HepG2 (cell line): ENCODE measurements around the gene CMTM4. TPM values are rescaled to one million over a fixed set of nuclear protein-coding genes. Genes with fewer than 3 reads are reported as not detected.

Source experiments
- ATAC-seq: fragments of 200-7000 bp; cut with Tn5 transposase; 3 replicates; pipeline ENCODE4 v1.9.1; 2020; ENCODE audit warnings: mild to moderate bottlenecking, moderate library complexity
- BruUV-seq: library from RNA; stranded (reverse); fragments of 400-500 nt; replicated peaks from 2 replicates; lab custom pipeline; 2021; lab: Mats Ljungman, UMichigan
- CTCF ChIA-PET: fragments of 300-600 bp; formaldehyde crosslinking; extraction: SDS; loops from one replicate; lab custom pipeline; 2021; ENCODE audit warnings: low total read pairs, inconsistent platforms, low intra/inter-chr PET ratio; lab: Yijun Ruan, JAX
- POLR2A ChIA-PET: fragments of 350-600 bp; sonication (Branson Sonifier 250); formaldehyde crosslinking; loops from one replicate; lab custom pipeline; 2020; ENCODE audit warnings: antibody characterized with exemption, inconsistent platforms; lab: Yijun Ruan, JAX
- DNase-seq: peaks from one replicate; pipeline ENCODE4 v3.0.0-alpha.2; 2015; ENCODE audit warnings: low spot score
- FAIRE-seq: peaks from 3 replicates; lab custom pipeline; 2011; peaks lifted over from hg19 to GRCh38; lab: Jason Lieb, UNC
- H2AFZ ChIP-seq: one replicate; pipeline ENCODE4 v1.6.1; 2011; ENCODE audit warnings: low read length, inconsistent platforms
- H3K27ac ChIP-seq: fragments of 300-600 bp; 3 replicates; pipeline ENCODE4 v1.8.0; 2011; ENCODE audit warnings: mixed run types, mild to moderate bottlenecking, mixed read lengths, low read length, inconsistent platforms; ENCODE audit not compliant: insufficient read depth; ENCODE audit errors: extremely low read length
- H3K27me3 ChIP-seq, 2 experiments: fragments of 200-600 bp in 1 of 2; 2 replicates in 1 of 2; 3 replicates in 1 of 2; pipeline versions ENCODE4 v1.6.0 to v1.8.0; 2011; ENCODE audit warnings: low read length in 2 of 2, mild to moderate bottlenecking in 2 of 2, moderate library complexity in 2 of 2, inconsistent platforms in 1 of 2; ENCODE audit not compliant: insufficient read depth in 2 of 2, control insufficient read depth in 1 of 2
- H3K36me3 ChIP-seq, 2 experiments: fragments of 200-600 bp in 1 of 2; replicated peaks in 1 of 2; 2 replicates in 1 of 2; 3 replicates in 1 of 2; pipeline versions ENCODE4 v1.5.1 to v1.8.0; 2011; ENCODE audit warnings: low read length in 2 of 2, inconsistent platforms in 1 of 2; ENCODE audit not compliant: insufficient read depth in 2 of 2, control insufficient read depth in 1 of 2
- H3K4me1 ChIP-seq: 2 replicates; pipeline ENCODE4 v1.5.1; 2012; ENCODE audit warnings: low read length, inconsistent platforms; ENCODE audit not compliant: insufficient read depth
- H3K4me2 ChIP-seq: 2 replicates; pipeline ENCODE4 v1.6.0; 2011; ENCODE audit warnings: low read depth, low read length, inconsistent platforms
- H3K4me3 ChIP-seq, 3 experiments: fragments of 200-600 bp in 1 of 3; sonication (generic), shearing (Covaris generic) in 1 of 3; replicated peaks in 1 of 3; 2 replicates each; pipeline ENCODE4 v1.5.1; 2011 to 2016; ENCODE audit warnings: low read length in 3 of 3, inconsistent platforms in 2 of 3, low read depth in 2 of 3, mild to moderate bottlenecking in 2 of 3, control low read depth in 1 of 3, mixed read lengths in 1 of 3; ENCODE audit not compliant: insufficient read depth in 1 of 3
- H3K79me2 ChIP-seq: one replicate; pipeline ENCODE4 v1.6.1; 2011; ENCODE audit warnings: low read length, inconsistent platforms; ENCODE audit not compliant: insufficient read depth
- H3K9ac ChIP-seq: 2 replicates; pipeline ENCODE4 v1.6.0; 2011; ENCODE audit warnings: mild to moderate bottlenecking, low read depth, low read length, inconsistent platforms; ENCODE audit not compliant: insufficient read depth
- H3K9me3 ChIP-seq: 2 replicates; pipeline ENCODE4 v1.5.1; 2012; ENCODE audit warnings: mild to moderate bottlenecking, low read length
- H4K20me1 ChIP-seq: 2 replicates; pipeline ENCODE4 v1.6.0; 2011; ENCODE audit warnings: inconsistent platforms, mild to moderate bottlenecking, low read length, moderate library complexity; ENCODE audit not compliant: insufficient read depth
- ETV6 ChIP-seq: sonication (generic); formaldehyde crosslinking; conservative IDR thresholded peaks from 2 replicates; pipeline ENCODE4 v1.4.0; 2020; ENCODE audit warnings: missing genetic modification reagents
- HNRNPL ChIP-seq: fragments of 200-400 bp; formaldehyde crosslinking; IDR thresholded peaks from 2 replicates; pipeline ENCODE4 v1.6.1; 2017; ENCODE audit warnings: mild to moderate bottlenecking, low read depth, low read length
- PAWR ChIP-seq: sonication (generic); formaldehyde crosslinking; IDR thresholded peaks from 2 replicates; pipeline ENCODE4 v1.4.0; 2020; ENCODE audit warnings: missing genetic modification reagents, mild to moderate bottlenecking, borderline replicate concordance
- ZNF335 ChIP-seq: sonication (generic); formaldehyde crosslinking; IDR thresholded peaks from 2 replicates; pipeline ENCODE4 v1.4.0; 2020; ENCODE audit warnings: missing genetic modification reagents
- ZNF563 ChIP-seq: sonication (generic); formaldehyde crosslinking; IDR thresholded peaks from 2 replicates; pipeline ENCODE4 v1.8.0; 2022; ENCODE audit warnings: mild to moderate bottlenecking, moderate library complexity, missing genetic modification reagents
- WGBS: methylation state at CpG from one replicate; pipeline ENCODE4 v1.1.6; 2017; ENCODE audit warnings: low lambda C conversion rate; 5-methylcytosine and 5-hydroxymethylcytosine counted together
- in situ Hi-C: cut with HindIII; loops from 2 replicates; pipeline ENCODE4 v1.10.0; 2017; ENCODE audit warnings: low pct_unique_long_range_greater_than_20kb; ENCODE audit not compliant: extremely low pct_ligation_motif_present
- intact Hi-C: fragments of 100-400 bp; cut with micrococcal nuclease; formaldehyde crosslinking; loops from one replicate; pipeline ENCODE4 v1.10.0; 2022; ENCODE audit not compliant: unreplicated experiment
- polyA plus RNA-seq, 8 experiments: library from polyadenylated mRNA; depleted of rRNA in 3 of 8; stranded (reverse) in 7 of 8; unstranded in 1 of 8; fragments of >200 nt; fragmentation: Illumina TruSeq in 4 of 8; extraction: Trizol in 4 of 8; gene quantifications; 2 replicates each; pipeline versions ENCODE4 v1.2.1 to v1.2.3, GENCODE V29; 2011 to 2016; ENCODE audit warnings: low read depth in 4 of 8, missing spikeins in 1 of 8, mixed read lengths in 1 of 8; ENCODE audit not compliant: insufficient read depth in 1 of 8
- total RNA-seq, 5 experiments: library from RNA; depleted of rRNA; stranded (reverse); fragments of >200 nt; fragmentation: Illumina TruSeq; extraction: Trizol; gene quantifications; 2 replicates each; pipeline ENCODE4 v1.2.3, GENCODE V29; 2016; ENCODE audit warnings: low read depth in 1 of 5
- TF ChIP-seq, protein P1 (sequence below): sonication (generic); formaldehyde crosslinking; IDR thresholded peaks from 2 replicates; pipeline ENCODE4 v1.4.0; 2020; ENCODE audit warnings: missing genetic modification reagents

The CMTM4 gene
- total and polyA plus RNA-seq, 2 of the 13 experiments (the other 11 are each of a cell fraction or from before 2014, with no cell fraction given) = 32.0 to 36.3 TPM

DNA sequence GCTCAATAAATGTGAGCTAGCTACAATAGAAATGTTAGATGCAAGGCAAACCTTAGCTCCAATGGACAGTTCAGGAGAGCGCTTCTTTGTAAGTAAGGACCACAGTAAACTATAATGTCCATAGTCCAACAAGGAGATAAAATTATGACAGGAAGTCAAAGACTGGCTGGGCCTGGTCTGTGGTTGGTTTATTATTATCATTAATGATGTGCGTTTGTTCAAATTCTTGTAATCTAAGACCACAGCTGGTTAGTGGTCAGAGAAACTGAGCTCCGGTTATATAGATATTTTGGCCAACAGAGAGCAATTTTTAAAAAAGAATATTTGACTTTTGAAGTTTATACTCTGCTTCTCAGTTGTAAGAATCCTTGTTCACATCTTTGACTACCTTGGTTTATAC lies 122.0 kb downstream of the CMTM4 start:
- H3K79me2 ChIP-seq = no peaks in the 10 kb centered on the region
- no TSS peak for BruUV-seq
- no peaks in the 10 kb centered on the region for H3K9me3 ChIP-seq
- ChIA-PET POLR2A (no interaction called here), CTCF (no interaction called here)
- intact Hi-C loops (no loop called here), in situ Hi-C loops (no loop called here)
- peaks cover 0 to 14% of the 10 kb centered on the region in 2 experiments; a peak in 2 of 5 replicates for H3K27me3 ChIP-seq
- ATAC-seq (no peak), DNase-seq (no peak), FAIRE-seq (no peak)
- H3K27ac ChIP-seq = no peak overlapping the region
- WGBS = 69% methylated on average over 3 of the region's 3 CpGs
- no peaks in the 10 kb centered on the region for H3K4me1 ChIP-seq
- H3K4me2 ChIP-seq = no peak overlapping the region
- TF ChIP-seq ZNF563 (CRISPR knock-in tag) (no peak), ZNF335 (CRISPR knock-in tag) (no peak), PAWR (CRISPR knock-in tag) (no peak), HNRNPL (no peak), ETV6 (CRISPR knock-in tag) (no peak)
- TF ChIP-seq, protein P1, sequence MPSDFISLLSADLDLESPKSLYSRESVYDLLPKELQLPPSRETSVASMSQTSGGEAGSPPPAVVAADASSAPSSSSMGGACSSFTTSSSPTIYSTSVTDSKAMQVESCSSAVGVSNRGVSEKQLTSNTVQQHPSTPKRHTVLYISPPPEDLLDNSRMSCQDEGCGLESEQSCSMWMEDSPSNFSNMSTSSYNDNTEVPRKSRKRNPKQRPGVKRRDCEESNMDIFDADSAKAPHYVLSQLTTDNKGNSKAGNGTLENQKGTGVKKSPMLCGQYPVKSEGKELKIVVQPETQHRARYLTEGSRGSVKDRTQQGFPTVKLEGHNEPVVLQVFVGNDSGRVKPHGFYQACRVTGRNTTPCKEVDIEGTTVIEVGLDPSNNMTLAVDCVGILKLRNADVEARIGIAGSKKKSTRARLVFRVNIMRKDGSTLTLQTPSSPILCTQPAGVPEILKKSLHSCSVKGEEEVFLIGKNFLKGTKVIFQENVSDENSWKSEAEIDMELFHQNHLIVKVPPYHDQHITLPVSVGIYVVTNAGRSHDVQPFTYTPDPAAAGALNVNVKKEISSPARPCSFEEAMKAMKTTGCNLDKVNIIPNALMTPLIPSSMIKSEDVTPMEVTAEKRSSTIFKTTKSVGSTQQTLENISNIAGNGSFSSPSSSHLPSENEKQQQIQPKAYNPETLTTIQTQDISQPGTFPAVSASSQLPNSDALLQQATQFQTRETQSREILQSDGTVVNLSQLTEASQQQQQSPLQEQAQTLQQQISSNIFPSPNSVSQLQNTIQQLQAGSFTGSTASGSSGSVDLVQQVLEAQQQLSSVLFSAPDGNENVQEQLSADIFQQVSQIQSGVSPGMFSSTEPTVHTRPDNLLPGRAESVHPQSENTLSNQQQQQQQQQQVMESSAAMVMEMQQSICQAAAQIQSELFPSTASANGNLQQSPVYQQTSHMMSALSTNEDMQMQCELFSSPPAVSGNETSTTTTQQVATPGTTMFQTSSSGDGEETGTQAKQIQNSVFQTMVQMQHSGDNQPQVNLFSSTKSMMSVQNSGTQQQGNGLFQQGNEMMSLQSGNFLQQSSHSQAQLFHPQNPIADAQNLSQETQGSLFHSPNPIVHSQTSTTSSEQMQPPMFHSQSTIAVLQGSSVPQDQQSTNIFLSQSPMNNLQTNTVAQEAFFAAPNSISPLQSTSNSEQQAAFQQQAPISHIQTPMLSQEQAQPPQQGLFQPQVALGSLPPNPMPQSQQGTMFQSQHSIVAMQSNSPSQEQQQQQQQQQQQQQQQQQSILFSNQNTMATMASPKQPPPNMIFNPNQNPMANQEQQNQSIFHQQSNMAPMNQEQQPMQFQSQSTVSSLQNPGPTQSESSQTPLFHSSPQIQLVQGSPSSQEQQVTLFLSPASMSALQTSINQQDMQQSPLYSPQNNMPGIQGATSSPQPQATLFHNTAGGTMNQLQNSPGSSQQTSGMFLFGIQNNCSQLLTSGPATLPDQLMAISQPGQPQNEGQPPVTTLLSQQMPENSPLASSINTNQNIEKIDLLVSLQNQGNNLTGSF (CRISPR knock-in tag) = no peak
- no peaks in the 10 kb centered on the region for H3K36me3 ChIP-seq
- H3K9ac ChIP-seq = no peak overlapping the region
- H3K4me3 ChIP-seq = no peak overlapping the region
- no peaks in the 10 kb centered on the region for H4K20me1 ChIP-seq
- no peak overlapping the region for H2AFZ ChIP-seq
